Stimulated activated CD8-positive, alpha-beta memory T cell treated with anti-CD3 and anti-CD28 coated beads, Interleukin-7, amount 100 ng/mL, for 1 hour (primary cell): ENCODE results near the gene FAM184B.

Source experiments
- DNase-seq, 2 donors: peaks; one replicate each; pipeline ENCODE4 v3.0.0-alpha.2; 2020; ENCODE audit warnings: low read depth in 2 of 2

Gene FAM184B

DNA sequence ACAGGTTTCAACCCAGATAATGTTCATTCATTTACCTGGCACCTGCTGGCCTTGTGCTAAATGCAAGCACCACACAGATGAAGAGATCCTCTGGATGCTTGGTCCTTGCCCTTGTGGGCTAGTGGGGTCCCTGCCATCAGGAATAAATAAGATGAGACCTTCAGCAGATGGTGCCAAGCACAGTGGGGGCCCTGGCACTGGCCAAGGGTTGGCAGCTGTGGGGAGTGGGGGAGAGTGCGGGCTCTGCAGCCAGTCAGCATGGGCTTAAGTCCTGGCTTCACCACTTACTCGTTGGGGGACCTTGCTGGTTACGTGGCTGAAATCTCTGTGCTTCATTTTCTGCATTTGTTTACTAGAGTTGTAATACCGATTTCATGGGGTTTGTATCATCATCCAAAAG, 197.5 kb downstream of the FAM184B start:
- no peak for DNase-seq

GRCh38 chr4:17583276-17583675, 198.1 kb downstream of the FAM184B start:
- no peak for DNase-seq

GRCh38 chr4:17580969-17581368, 200.5 kb downstream of the FAM184B start:
- no peak for DNase-seq
